Measurements from ENCODE around the gene SLC2A4RG.

GRCh38 chr20:63740070-63740626, 572 bp downstream of the SLC2A4RG start:
- TF ChIP-seq CTCF (IDR thresholded peaks at IDR 0.05) (no peak), EZH2 (IDR thresholded peaks at IDR 0.05) (no peak), EZH2phosphoT487 (IDR thresholded peaks at IDR 0.05) (no peak)
